Measurements from ENCODE around the gene ZNF14. TPM values are rescaled to one million over a fixed set of nuclear protein-coding genes. Genes with fewer than 3 reads are reported as not detected.
A peak's percentile ranks its signal among the peaks of the same experiment; 100 is the strongest.

ZNF14 gene
- total and polyA plus RNA-seq, 9 of the 15 experiments (the other 6 are each of a cell fraction or from before 2014, with no cell fraction given), result 1.9 to 7.0 (median 4.0) TPM

DNA sequence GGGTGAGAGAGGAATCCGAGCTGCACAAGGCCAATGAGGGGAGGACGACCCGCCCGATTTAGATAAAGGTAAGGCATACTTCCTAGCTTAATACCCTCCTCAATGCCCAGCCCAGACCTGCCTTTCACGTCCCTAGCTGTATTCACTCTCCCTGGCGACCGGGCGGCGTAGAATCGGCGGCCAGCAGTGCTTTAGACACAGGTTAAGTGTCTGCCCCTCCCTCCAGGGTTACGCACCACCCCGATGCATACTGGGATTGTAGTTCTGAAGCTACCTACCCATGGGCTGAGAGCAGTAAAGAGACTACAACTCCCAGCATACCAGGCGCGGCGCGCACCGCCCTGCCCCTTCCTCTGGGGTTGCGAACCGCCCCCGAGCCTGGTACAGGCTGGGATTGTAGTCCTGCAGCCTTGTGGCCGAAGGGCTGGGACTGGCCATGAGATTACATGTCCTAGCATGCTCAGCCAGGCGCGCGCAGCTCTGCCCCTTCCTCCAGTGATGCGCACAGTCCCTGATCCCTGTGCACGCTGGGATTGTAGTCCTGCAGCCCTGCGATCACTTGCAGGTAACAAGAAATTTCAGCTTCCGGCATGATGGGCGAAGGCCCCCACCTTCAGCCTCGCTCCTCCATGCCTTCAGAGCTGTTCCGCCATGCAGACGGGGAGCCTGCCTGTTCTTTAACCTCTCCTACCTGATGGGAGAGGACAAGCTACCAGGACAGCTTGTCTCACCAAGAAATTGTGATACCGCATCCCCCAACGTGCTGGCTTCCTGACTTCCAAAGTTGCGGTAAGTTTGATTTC is 43.5 kb upstream of the ZNF14 start (continued):
- TF ChIP-seq ZNF431 (CRISPR knock-in tag; IDR thresholded peaks at IDR 0.05) (no peak), KLF16 (IDR thresholded peaks at IDR 0.05) (no peak), BRD9 (IDR thresholded peaks at IDR 0.05; ENCODE audit: low read depth, partially characterized antibody) (no peak), BHLHE40 (IDR thresholded peaks at IDR 0.05; ENCODE audit: low read length) (0 out of 2 replicates have a peak, but pooled peaks have one; percentile 17), HNRNPH1 (optimal IDR thresholded peaks at IDR 0.05; ENCODE audit: low read depth, low read length) (no peak), ZNF124 (CRISPR knock-in tag; IDR thresholded peaks at IDR 0.05) (no peak), SMC3 (conservative IDR thresholded peaks at IDR 0.05; ENCODE audit: insufficient read depth, low read depth, low read length) (no peak), TAF1 (IDR thresholded peaks at IDR 0.05; ENCODE audit: control insufficient read depth, extremely low read depth, insufficient read depth, low read length, severe bottlenecking) (no peak), SREBF2 (CRISPR knock-in tag; IDR thresholded peaks at IDR 0.05) (no peak), TBP (optimal IDR thresholded peaks at IDR 0.05; ENCODE audit: low read depth, low read length) (no peak), CBX3 (IDR thresholded peaks at IDR 0.05; ENCODE audit: borderline replicate concordance in 1 of 2, low read length in 2 of 2) (no peak), KAT2B (IDR thresholded peaks at IDR 0.05; ENCODE audit: low read depth, low read length) (no peak), L3MBTL2 (IDR thresholded peaks at IDR 0.05) (peak; percentile 75; the same call in 1 of the 2 replicates), SMAD4 (CRISPR knock-in tag; conservative IDR thresholded peaks at IDR 0.05) (no peak), CCAR2 (IDR thresholded peaks at IDR 0.05; ENCODE audit: low read depth, low read length) (no peak), TEAD1 (CRISPR knock-in tag; IDR thresholded peaks at IDR 0.05) (peak; percentile 67 to 93), ZC3H4 (CRISPR knock-in tag; IDR thresholded peaks at IDR 0.05; ENCODE audit: borderline replicate concordance) (no peak)
- TF ChIP-seq, protein P1, sequence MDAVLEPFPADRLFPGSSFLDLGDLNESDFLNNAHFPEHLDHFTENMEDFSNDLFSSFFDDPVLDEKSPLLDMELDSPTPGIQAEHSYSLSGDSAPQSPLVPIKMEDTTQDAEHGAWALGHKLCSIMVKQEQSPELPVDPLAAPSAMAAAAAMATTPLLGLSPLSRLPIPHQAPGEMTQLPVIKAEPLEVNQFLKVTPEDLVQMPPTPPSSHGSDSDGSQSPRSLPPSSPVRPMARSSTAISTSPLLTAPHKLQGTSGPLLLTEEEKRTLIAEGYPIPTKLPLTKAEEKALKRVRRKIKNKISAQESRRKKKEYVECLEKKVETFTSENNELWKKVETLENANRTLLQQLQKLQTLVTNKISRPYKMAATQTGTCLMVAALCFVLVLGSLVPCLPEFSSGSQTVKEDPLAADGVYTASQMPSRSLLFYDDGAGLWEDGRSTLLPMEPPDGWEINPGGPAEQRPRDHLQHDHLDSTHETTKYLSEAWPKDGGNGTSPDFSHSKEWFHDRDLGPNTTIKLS (IDR thresholded peaks at IDR 0.05; ENCODE audit: borderline replicate concordance, low read depth), result peak; percentile 94
- TF ChIP-seq, protein P2, sequence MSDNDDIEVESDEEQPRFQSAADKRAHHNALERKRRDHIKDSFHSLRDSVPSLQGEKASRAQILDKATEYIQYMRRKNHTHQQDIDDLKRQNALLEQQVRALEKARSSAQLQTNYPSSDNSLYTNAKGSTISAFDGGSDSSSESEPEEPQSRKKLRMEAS (CRISPR knock-in tag; IDR thresholded peaks at IDR 0.05), result peak; percentile 67
- TF ChIP-seq, protein P3, sequence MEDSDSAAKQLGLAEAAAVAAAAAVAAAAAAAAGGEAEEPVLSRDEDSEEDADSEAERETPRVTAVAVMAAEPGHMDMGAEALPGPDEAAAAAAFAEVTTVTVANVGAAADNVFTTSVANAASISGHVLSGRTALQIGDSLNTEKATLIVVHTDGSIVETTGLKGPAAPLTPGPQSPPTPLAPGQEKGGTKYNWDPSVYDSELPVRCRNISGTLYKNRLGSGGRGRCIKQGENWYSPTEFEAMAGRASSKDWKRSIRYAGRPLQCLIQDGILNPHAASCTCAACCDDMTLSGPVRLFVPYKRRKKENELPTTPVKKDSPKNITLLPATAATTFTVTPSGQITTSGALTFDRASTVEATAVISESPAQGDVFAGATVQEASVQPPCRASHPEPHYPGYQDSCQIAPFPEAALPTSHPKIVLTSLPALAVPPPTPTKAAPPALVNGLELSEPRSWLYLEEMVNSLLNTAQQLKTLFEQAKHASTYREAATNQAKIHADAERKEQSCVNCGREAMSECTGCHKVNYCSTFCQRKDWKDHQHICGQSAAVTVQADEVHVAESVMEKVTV (CRISPR knock-in tag; IDR thresholded peaks at IDR 0.05), result no peak
- TF ChIP-seq, protein P4, sequence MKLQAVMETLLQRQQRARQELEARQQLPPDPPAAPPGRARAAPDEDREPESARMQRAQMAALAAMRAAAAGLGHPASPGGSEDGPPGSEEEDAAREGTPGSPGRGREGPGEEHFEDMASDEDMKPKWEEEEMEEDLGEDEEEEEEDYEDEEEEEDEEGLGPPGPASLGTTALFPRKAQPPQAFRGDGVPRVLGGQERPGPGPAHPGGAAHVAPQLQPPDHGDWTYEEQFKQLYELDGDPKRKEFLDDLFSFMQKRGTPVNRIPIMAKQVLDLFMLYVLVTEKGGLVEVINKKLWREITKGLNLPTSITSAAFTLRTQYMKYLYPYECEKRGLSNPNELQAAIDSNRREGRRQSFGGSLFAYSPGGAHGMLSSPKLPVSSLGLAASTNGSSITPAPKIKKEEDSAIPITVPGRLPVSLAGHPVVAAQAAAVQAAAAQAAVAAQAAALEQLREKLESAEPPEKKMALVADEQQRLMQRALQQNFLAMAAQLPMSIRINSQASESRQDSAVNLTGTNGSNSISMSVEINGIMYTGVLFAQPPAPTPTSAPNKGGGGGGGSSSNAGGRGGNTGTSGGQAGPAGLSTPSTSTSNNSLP (IDR thresholded peaks at IDR 0.05; ENCODE audit: borderline replicate concordance, low read depth, low read length), result no peak
- TF ChIP-seq, protein P5, sequence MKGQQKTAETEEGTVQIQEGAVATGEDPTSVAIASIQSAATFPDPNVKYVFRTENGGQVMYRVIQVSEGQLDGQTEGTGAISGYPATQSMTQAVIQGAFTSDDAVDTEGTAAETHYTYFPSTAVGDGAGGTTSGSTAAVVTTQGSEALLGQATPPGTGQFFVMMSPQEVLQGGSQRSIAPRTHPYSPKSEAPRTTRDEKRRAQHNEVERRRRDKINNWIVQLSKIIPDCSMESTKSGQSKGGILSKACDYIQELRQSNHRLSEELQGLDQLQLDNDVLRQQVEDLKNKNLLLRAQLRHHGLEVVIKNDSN (CRISPR knock-in tag; IDR thresholded peaks at IDR 0.05), result peak; percentile 39; the same call in 1 of the 2 replicates

Data from K562 (cell line).